Stimulated activated CD8-positive, alpha-beta memory T cell treated with anti-CD3 and anti-CD28 coated beads, Interleukin-12 subunit alpha, Interleukin-12 subunit beta, amount 100 ng/mL, for 1 hour (primary cell): Measurements from ENCODE around the gene FLT4.
"Not testable (repeated sequence)": the region's sequence is repeated elsewhere in the genome, so short reads cannot be mapped to it uniquely, and the experiment has no call there.

Experiments used
- DNase-seq: peaks from one replicate; pipeline ENCODE4 v3.0.0-alpha.2; 2020; ENCODE audit warnings: low read depth

The FLT4 gene

DNA sequence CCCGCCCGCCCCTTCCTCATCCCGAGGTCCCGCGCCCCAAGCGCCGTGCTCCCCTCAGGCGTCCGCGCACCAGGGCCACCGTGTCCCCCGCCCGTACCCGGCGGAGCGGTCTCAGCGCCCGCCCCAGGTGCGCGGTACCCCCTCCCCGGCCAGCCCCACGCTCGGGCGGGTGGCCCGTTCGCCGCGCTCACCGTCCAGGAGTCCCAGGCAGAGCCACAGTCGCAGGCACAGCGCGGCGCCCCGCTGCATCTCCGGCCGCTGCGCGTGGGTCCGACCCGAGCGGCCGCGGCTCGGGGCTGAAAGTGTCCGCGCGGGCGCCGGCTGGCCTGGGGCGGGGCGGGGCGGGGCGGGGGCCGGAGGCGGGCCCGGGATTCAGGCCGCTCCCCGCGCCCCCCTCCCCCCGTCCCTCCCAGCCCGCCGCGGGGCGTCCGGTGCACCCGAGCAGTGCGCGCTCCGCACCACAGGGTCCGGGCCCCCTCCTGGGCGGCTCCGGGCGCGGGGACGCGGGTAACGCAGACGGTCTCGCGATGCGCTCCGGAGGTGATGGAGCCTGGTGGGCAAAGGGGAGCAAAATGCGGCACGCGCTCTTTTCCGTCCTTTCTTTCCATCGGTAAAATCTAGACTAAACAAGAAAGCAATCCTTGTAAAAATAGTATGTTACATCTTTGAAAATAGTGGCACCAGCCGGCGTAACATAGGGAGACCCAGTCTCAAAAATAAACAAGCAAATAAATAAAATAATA, at the start of gene FLT4:
Gene FLT4 (minus strand): TSS at position 304 of the 743 bp plus-strand sequence. CDS start 55 bp downstream, at position 249.
- no peak for DNase-seq

DNA sequence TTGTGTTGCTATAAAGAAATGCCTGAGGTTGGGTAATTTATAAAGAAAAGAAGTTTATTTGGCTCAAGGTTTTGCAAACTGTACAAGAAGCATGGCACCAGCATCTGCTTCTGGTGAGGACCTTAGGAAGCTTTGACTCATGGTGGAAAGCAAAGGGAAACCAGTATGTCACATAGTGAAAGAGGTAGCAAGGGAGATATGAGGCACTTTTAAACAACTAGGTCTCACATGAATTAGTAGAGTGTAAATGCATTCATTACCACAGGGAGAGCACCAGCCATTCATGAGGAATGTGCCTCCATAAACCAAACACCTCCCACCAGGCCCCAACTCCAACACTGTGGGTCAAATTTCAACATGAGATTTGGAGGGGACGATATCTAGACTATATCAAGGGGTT, 49.6 kb upstream of the FLT4 start:
- DNase-seq = no peak

DNA sequence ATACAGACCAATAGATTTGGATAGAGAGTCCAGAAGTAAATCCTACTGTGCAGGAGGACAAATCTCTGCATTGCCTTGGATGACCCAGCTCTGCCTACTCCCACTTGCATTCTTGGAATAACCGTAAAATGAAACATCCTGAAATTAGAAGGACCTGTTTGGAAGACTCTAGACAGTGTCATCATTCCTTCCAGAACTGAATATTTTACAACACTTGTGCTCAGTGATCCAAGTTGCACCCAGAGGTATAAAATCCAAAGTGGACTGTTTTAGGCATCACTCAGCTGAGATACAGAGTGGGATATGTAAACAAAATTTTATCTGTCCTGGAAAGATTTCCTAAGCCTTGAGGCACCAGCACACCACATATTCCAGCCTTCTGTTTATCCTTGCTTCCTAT, 46.7 kb upstream of the FLT4 start:
- no peak for DNase-seq

GRCh38 chr5:180692429-180692828, 43.0 kb upstream of the FLT4 start:
- DNase-seq = no peak

DNA sequence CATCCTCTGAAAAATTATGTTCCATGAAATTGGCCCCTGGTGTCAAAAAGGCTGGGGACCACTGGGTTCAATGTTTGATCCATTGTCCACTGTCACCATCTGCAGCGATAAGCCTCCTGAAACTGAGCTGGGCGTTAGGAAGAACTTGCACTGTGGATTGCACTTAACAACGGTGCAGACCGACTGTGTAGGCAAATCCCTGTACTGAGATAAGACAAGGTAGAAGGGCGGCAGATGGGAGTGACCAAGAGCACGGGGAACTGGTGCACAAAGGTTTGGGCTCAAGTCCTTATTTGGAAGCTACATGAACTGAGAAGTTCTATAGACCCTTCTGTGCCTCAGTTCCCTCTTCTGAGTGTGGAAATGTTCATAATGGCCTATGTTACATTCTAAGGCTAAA, 41.6 kb upstream of the FLT4 start:
- DNase-seq = no peak

GRCh38 chr5:180690562-180690961, 41.2 kb upstream of the FLT4 start:
- no peak for DNase-seq

GRCh38 chr5:180689775-180690174, 40.4 kb upstream of the FLT4 start:
- no peak for DNase-seq

- peak; percentile 13 for DNase-seq
Observed at GRCh38 chr5:180689071-180689694, 39.8 kb upstream of the FLT4 start.

DNA sequence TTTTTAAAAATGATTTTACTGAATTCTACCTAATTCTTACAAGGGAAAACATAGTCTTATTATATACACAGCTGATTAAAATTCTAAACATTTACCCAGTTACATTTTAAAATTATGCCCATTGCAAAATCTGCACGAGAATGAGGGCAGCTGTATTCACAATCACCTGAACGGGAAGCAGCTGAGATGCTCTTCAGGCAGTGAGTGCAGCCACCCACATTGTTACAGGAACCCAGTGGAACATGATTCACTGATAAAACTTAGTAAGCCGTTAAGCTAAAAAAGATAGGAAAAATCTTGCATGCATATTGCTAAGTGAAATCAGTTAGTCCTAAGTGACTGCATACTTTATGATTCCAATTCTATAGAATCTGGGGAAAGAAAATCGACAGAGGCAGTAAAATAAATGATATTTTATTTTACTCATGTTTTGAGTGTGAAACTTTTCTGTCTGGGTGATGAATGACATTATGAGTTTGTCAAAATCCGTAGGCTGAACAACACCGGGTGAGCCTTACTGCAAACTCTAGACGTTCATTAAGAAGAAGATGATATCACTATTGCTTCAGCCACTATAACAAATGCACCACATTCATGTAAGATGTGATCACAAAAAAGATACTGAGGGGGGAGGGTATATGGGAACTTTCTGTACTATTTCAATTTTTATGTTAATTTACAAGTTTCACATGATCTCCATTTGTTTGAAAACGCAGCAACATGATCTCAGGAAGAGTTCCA, 39.1 kb upstream of the FLT4 start:
- no peak for DNase-seq

DNA sequence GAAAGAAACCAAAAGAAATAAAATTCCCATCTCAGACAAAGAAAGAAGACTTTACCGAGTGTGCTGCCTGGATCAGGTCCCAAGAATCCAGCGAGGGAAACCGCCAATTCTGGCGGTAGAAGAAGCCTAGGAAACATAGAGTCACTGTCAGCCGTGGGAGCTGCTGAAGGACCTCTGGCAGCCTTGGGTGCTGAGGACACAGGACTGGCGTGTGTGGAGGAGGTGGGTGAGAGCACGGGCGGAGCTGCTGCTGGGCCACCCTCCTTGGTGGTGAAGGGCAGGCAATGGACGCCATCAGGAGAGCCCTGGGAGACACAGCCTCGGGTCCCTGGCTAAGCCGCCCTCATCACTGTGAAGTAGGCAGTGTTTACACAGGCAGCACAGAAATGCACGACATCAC, 37.4 kb upstream of the FLT4 start:
- not testable (repeated sequence) for DNase-seq

DNA sequence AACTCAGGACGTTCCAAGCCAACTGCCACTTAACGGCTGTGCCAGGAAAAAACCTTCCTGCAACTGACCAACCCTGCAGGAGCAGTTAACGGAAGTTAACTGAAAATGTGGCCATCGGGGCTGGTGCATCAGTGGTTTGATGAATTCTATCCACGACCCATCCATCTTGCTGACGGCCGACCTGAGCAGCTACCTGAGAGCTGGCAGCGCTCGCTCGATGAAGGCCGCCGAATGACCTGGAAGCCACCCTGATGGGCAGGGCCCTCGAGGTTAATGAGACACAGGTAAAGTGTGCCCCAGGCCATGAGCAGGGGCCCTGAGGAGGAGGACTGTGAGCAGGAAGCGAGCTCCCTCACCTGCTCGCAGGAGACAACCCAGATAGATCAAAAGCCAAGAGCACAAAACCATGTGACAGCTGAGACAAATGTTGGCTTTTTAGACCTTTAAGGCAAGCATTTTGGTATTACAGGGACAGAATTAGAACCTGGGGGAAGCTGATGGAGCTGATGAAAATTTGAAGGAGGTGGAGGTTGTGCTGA, 35.3 kb upstream of the FLT4 start:
- no peak for DNase-seq

GRCh38 chr5:180683220-180683922, 34.0 kb upstream of the FLT4 start:
- no peak for DNase-seq

DNA sequence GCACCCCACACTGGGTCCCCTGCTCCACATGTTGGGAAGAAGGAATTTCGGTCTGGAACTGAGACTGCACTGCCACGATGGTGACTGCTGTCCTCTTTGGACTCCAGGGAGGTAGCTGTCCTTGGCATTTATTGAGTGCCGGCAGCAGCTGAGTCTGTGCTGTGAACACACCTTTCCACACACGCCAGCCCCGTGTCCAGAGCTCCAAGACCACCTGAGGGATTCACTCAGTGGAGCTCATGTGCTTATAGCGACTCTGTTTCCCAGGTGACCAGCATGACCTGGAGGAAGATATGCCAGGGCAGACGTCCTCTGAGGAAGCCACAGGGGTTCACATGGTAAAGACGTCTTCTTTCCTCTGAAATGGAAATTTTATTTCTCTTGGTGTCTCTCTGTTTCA, 33.2 kb upstream of the FLT4 start:
- no peak for DNase-seq

DNA sequence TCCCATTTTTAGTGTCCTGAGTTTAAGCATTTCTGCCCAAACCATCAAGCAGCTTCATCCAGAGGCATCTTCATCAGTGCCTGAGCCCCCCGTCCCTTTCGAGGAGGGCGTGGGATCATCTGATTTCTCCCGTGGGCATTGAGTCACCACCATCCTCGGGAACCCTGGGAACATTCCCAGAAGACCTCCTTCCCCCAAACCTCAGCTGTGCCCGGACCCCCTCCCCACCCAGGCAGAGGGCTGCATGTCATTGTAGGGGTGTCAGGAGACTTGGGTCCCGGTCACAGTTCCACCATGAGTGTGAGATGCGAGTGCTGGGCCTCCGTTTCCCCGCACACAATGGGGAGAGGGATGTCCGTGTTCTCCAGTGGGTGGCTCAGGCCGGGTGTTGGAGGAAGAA, 32.6 kb upstream of the FLT4 start:
- DNase-seq = not testable (repeated sequence)

DNA sequence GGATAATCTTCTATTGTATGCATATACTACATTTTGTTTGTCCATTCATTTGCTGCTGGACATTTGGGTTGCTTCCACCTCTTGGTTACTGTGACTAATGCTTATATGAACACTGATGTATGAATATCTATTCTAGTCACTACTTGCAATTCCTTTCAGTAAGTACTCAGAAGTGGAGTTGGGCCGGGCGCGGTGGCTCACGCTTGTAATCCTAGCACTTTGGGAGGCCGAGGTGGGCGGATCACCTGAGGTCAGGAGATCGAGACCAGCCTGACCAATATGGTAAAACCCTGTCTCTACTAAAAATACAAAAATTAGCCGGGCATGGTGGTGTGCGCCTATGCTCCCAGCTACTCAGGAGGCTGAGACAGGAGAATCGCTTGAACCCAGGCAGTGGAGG, 28.9 kb upstream of the FLT4 start:
- DNase-seq = not testable (repeated sequence)

GRCh38 chr5:180675036-180675635, 25.7 kb upstream of the FLT4 start:
- DNase-seq = no peak

DNA sequence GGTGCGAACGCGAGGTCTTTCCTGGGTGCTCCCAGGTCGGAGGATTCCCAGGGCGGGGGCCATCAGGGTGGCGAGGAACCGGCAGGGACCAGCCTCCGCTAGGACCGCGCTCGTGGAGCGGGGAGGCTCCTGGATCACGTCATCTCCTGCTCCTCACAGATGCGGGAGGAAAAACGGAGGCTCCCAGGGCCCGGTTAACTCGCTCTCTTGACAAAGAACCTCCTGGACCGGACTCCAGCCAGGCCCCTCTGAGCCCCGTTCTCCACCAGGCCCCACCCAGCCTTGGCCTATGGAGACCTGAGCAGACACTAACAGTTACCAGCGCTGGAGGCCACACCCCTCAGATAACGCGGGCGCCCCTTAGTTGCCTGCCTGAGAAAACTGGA, 24.7 kb upstream of the FLT4 start:
- DNase-seq = not testable (repeated sequence)

DNA sequence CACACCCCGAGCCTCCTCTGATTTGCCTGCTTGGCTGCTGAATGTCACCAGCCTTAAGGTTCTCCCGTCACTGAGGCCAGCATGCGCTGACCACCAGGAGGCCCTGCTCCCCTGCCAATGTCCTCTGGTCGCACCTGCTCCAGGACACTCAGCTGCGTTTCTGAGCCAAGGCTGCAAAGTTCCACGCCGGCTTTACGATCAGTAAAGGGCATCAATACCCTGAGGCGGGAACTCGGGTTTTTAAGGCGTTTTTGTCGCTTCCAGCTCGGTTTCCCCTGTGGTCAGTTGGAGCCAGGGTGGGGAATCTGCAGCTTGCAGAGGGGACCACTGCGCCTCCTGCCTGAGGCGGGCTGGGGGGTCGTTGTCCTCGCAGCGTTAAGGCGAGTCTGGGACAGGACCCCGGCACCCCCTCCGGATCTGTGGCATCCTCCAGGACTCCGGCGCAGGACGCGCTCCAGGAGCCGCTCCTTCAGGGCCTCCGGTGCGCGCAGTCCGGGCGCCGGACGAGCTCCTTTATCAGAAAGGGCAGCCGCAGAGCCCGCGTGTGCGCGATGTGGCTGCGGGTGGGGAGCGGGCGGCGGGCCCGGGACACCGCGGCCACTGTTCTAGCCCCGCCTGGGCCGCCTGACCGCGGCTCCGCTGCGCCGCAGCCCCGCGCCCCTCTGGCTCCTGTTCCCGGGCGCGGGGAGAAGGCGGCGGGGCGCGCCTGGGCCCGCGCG, 24.1 kb upstream of the FLT4 start:
- no peak for DNase-seq

DNA sequence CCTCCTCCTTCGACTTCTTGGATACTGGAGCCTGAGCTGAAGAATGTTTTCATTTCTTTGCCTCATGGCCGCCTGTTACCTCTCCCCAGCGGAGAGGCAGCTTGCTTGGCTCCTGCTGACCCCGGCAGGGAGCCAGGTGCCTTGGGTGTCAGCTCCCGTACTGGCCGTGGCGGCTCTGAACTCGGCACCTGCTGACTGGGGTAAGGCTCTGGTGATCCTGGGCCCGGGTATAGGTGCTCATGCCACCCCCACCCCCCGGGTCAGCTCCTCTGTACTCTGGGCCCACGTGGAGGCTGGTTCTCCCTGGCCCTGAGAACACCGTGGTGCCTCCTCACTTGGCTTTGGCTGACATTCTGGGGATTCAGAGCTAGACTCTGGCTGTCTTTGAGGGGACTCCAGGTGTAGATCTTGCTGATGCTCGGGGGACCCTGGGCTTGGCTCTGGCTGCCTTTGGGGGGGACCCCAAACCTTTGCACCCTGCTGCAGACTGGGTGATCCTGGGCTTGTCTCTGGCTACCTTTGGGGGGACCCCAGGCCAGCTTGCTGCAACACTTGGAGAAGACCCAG, 22.6 kb upstream of the FLT4 start:
- DNase-seq = not testable (repeated sequence)

DNA sequence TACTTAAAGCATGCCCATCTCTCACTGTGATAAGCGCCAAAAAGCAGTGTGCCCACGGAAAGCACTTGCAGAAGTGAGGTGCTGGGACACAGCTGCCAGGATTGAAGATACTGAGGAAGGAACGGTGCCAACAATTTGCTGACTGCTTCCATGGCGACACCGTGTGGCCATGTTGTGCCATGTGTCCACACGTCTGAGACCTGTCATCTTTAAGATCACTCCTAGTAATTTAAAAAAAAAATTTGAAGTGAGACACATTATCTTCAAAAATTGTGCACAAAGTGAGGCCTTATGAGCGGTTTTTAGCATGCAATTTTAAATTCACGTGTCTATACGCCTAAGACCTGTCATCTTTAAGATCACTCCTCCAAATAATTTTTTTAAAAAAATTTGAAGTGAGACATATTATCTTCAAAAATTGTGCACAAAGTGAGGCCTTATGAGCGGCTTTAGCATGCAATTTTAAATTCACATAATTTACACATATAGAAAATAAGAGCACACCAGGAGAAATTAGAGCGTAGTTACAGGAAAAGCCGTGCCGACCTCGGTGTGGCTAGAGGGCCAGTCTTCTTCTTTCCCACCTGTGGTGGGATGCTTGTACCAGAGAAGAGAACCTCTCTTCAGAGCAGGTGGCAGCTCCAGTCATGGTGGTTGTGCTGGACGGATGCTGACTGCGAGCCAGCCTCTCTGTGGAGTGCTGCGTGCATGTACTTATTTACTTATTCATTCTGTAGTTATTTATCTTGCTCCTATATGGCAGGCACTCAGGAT, 21.4 kb upstream of the FLT4 start:
- peak; percentile 20 for DNase-seq
